ENCODE measurements around the gene RBM17.

The RBM17 gene

DNA sequence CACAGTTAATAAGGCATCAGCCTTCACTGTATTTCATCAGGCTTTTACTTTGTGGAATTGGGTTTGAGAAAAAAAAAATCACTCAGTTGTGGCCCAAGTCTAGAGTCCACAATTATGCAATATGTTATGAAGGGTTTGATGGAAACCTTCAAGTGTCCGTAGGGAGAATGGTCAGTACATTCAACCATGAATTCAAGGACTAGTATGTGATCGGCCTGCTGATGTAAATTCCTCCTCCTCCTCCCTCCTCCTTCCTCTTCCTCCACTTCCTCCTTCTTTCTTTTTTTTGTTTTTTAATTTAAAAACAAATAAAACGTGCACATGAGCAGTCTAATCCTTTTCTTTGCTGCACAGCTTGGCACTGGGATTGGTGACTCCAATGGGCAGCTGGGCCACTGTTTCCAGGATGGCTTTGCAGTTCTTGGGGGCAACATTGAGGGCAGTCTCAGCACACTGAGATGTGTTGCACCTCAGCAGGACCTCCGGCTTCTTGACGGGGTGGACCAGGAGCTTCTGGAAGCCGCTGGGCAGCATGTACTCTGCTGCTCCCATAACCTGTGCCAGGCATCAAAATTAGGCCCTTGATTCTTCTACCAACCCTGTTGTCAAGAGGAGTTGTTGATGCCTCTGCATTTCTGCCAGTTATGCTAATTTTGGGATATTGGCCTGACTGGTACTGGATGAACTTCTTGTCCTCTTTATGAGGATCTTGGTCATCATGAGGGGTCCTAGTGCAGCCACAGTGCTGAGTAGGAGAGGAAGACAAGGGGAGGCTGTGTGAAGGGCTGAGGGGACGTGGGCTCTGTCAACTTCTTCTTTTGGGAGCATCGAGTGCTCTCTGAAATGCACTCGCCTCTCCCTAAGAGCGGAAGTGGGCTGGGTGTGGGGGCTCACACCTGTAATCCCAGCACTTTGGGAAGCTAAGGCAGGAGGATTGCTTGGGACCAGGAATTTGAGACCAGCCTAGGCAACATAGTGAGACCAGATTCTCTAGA is 17.4 kb upstream of the RBM17 start:
- H3K9ac ChIP-seq (ENCODE audit: low read depth, low read length), result no peak overlapping the region
- peaks cover 59% of the 10 kb centered on the region for H3K27me3 ChIP-seq (ENCODE audit: control insufficient read depth, insufficient read depth, low read length)
- H3K36me3 ChIP-seq (ENCODE audit: insufficient read depth, low read length), result no peaks in the 10 kb centered on the region
- H3K4me3 ChIP-seq (ENCODE audit: low read length), result no peak overlapping the region
- H3K4me1 ChIP-seq (ENCODE audit: control insufficient read depth, insufficient read depth, low read length), result peaks cover 3% of the 10 kb centered on the region
- H3K9me3 ChIP-seq (replicated peaks; ENCODE audit: low read length), result no peaks in the 10 kb centered on the region
- H3K4me2 ChIP-seq (ENCODE audit: low read length), result no peak overlapping the region

DNA sequence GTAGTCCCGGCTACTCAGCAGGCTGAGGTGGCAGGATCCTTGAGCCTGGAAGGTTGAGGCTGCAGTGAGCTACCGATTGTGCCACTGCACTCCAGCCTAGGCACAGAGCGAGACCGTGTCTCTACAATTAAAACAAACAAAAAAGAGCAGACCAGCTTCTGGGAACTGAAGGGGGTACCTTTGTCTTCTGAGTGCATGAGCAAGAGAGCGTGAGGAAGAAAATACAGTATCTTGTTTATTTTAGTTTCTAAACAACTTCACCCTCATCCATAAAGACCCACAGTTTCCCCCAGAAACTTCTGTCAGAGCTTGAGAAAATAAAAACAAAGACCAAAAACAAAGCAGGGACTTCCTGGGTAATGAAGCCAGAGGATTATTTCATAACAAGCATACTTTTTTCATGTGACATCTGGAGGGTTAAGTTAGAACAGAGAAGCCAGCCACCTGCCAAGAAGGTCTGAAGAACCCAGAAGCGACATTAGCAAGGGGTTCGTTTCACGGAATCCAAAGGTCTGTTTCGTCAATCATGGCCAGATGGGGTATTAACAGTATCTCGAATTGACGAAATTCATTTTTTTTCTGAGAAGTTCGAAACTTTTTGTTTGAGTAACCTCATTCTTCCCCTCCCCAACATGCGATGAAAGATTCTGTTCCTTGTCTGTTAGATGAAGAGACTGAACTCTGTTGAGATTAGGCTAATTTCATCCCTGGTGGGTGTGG is 16.5 kb upstream of the RBM17 start:
- Histone ChIP-seq H3K4me2 (ENCODE audit: low read length) (no peak overlapping the region), H3K27me3 (ENCODE audit: control insufficient read depth, insufficient read depth, low read length) (peaks cover 64% of the 10 kb centered on the region), H3K4me1 (ENCODE audit: control insufficient read depth, insufficient read depth, low read length) (peaks cover 3% of the 10 kb centered on the region), H3K9me3 (replicated peaks; ENCODE audit: low read length) (no peaks in the 10 kb centered on the region), H3K9ac (ENCODE audit: low read depth, low read length) (no peak overlapping the region), H3K4me3 (ENCODE audit: low read length) (no peak overlapping the region), H3K36me3 (ENCODE audit: insufficient read depth, low read length) (no peaks in the 10 kb centered on the region)

DNA sequence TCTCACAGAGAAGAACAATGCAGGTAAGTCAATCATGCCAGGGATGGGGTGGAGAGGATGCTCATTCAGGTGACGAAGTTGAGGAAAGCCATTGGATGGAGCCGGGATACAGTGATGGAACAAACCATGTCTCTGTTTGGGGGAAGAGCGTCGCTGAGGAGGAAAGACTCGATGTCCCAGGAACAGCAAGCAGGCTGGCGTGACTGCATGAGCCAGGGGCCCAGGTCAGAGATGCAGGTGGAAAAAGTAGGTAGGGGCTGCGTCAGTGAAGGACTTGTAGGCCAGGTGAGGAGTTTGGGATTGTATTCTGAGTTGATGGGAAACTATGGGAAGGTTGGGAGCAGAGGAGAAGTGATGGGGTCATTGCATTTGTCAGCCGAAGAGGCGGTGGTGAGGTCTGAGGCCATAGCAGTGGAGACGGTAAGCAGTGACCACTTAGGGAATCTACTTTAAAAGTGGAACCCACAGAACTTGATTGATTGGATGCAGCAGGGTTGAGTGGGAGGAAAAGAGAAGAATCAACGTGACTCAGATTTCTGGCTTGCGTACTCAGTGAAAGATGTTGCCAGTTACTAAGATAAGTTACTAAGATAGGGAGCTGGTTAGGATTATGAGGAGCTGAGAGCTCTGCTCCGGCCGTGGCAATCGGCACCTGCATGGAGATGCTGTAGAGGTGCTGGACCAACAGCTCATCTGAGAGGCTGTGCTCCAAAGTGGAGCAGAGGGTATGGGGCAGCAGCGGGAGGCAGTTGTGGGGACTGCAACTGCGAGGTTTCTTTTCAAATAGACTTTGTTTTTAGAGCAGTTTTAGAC is 14.1 kb upstream of the RBM17 start:
- Histone ChIP-seq H3K36me3 (ENCODE audit: insufficient read depth, low read length) (no peaks in the 10 kb centered on the region), H3K9ac (ENCODE audit: low read depth, low read length) (no peak overlapping the region), H3K27me3 (ENCODE audit: control insufficient read depth, insufficient read depth, low read length) (peaks cover 61% of the 10 kb centered on the region), H3K4me3 (ENCODE audit: low read length) (no peak overlapping the region), H3K4me1 (ENCODE audit: control insufficient read depth, insufficient read depth, low read length) (peaks cover 3% of the 10 kb centered on the region), H3K9me3 (replicated peaks; ENCODE audit: low read length) (no peaks in the 10 kb centered on the region), H3K4me2 (ENCODE audit: low read length) (no peak overlapping the region)

DNA sequence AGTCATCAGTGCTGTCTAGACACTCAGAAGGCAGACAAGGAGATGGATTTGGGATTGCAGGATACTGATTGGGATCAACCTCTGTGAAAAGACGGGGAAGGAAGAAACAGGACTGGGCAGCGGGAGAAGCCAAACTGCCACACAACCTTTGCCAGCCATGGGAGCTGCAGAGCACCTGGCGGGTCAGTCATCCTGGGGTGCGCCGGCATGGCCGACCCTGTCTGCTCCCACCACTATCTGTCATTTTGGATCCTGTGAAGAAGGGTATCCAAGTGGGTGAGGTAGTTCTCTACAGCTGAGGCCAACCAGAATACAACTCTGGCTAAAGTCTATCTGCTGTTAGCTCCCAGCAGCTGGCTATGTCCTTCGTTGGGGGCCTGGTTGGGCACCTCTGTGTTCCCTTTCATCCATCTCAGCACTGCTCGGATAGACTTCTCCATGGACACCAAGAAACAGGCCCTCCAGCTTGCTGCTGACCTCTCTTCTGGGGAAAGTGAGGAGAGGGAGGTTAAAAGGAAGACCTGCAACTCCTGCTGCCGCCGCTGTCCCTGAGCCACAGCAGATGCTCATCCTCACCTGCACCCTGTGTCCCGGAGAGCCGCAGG is 11.7 kb upstream of the RBM17 start:
- Histone ChIP-seq H3K4me2 (ENCODE audit: low read length) (no peak overlapping the region), H3K36me3 (ENCODE audit: insufficient read depth, low read length) (no peaks in the 10 kb centered on the region), H3K4me1 (ENCODE audit: control insufficient read depth, insufficient read depth, low read length) (peaks cover 3% of the 10 kb centered on the region), H3K9me3 (replicated peaks; ENCODE audit: low read length) (no peaks in the 10 kb centered on the region), H3K9ac (ENCODE audit: low read depth, low read length) (no peak overlapping the region), H3K4me3 (ENCODE audit: low read length) (no peak overlapping the region), H3K27me3 (ENCODE audit: control insufficient read depth, insufficient read depth, low read length) (peaks cover 49% of the 10 kb centered on the region)

DNA sequence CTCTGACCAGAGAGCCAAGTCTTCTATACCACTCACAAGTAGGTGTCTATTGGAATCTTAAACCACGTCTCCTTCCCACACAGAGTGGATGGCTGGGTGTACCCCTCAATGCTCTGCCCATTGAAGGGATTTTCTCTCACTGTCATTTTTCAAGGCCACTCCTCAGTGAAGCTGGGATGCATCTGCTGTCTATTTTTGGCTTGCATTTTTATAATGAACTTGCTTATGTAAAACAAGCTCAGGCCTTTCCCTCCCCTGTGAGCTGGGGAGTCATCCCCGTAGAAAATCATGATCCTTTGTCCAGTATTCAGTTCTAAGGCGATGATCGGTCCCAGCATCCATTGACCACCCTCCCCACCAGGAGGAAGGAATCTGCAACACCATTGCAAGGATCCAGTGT is 9.8 kb upstream of the RBM17 start:
- no peaks in the 10 kb centered on the region for H3K36me3 ChIP-seq (ENCODE audit: insufficient read depth, low read length)
- H3K27me3 ChIP-seq (ENCODE audit: control insufficient read depth, insufficient read depth, low read length), result peaks cover 56% of the 10 kb centered on the region

DNA sequence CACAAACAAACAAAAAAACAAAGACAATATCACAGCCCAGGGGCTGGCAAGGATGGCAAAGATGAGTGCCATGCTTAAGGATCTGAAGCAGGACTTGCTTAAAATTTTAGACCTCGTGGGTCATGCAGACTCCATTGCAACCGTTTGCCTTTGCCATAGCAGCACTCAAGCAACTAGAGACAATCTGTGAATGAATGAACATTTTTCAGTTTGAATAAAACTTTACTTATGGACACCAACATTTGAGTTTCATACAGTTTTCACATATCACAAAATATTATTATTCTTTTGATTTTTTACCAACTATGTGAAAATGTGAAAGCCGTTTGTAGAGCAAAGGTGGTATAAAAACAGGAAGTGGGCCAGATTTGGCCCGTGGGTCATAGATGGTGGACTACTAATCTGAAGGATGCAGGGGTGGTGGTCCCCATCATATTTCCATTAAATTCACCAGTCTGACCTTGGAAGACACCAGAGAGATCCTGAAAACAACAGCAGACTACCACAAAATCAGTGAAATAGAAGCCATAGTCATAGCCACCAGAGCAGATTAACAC is 8.3 kb upstream of the RBM17 start:
- Histone ChIP-seq H3K36me3 (ENCODE audit: insufficient read depth, low read length) (no peaks in the 10 kb centered on the region), H3K4me2 (ENCODE audit: low read length) (no peak overlapping the region), H3K9me3 (replicated peaks; ENCODE audit: low read length) (no peaks in the 10 kb centered on the region), H3K4me1 (ENCODE audit: control insufficient read depth, insufficient read depth, low read length) (peaks cover 5% of the 10 kb centered on the region), H3K9ac (ENCODE audit: low read depth, low read length) (no peak overlapping the region), H3K27me3 (ENCODE audit: control insufficient read depth, insufficient read depth, low read length) (peaks cover 52% of the 10 kb centered on the region), H3K4me3 (ENCODE audit: low read length) (no peak overlapping the region)

More for the DNA sequence above, 9.8 kb upstream of the RBM17 start:
- Histone ChIP-seq H3K9ac (ENCODE audit: low read depth, low read length) (no peak overlapping the region), H3K9me3 (replicated peaks; ENCODE audit: low read length) (no peaks in the 10 kb centered on the region), H3K4me1 (ENCODE audit: control insufficient read depth, insufficient read depth, low read length) (peaks cover 8% of the 10 kb centered on the region), H3K4me2 (ENCODE audit: low read length) (no peak overlapping the region), H3K4me3 (ENCODE audit: low read length) (no peak overlapping the region)

DNA sequence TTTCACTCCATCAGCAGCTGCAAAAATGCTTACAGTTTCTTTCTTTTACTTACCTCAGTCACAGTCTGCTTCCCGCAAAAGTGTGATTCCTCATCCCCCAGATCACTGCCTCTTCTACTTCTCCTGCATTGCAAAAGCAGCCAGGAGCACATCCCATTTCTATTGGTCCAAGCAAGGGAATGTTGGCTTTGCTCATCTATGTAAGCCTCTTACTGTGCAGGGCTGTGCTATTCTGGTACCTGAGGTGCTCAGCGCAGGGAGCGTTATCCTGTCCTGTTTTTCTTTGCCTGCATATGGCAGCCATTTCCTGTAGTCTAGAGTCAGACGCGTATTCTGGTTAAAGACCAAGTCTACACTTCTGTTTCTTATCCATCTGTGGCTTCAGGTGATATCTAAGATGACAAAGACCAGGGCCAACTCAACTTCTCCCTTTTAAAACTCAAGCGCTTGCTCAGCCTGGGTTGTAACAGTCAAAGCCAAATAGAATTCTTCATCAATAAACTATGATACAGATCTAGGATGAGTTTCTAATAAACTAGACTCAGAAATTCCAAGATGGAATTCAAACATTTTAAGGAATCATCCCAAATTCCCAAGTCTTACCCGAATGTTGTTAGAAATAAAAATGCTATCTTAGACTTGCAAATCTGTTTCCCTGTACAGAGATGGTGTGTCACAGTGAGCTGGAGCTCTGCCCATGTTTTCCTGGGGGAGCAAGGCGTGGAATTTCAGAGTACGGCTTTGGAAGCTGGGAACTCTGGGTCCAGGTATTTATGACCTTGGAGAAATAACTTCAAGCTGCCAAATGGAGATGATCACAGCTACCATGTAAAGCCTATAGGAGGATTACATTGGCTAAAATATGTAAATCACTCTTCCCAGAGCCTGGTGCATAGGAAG is 6.1 kb upstream of the RBM17 start:
- Histone ChIP-seq H3K4me2 (ENCODE audit: low read length) (no peak overlapping the region), H3K4me3 (ENCODE audit: low read length) (no peak overlapping the region), H3K36me3 (ENCODE audit: insufficient read depth, low read length) (no peaks in the 10 kb centered on the region), H3K27me3 (ENCODE audit: control insufficient read depth, insufficient read depth, low read length) (peaks cover 36% of the 10 kb centered on the region), H3K4me1 (ENCODE audit: control insufficient read depth, insufficient read depth, low read length) (peaks cover 8% of the 10 kb centered on the region), H3K9me3 (replicated peaks; ENCODE audit: low read length) (no peaks in the 10 kb centered on the region), H3K9ac (ENCODE audit: low read depth, low read length) (no peak overlapping the region)

DNA sequence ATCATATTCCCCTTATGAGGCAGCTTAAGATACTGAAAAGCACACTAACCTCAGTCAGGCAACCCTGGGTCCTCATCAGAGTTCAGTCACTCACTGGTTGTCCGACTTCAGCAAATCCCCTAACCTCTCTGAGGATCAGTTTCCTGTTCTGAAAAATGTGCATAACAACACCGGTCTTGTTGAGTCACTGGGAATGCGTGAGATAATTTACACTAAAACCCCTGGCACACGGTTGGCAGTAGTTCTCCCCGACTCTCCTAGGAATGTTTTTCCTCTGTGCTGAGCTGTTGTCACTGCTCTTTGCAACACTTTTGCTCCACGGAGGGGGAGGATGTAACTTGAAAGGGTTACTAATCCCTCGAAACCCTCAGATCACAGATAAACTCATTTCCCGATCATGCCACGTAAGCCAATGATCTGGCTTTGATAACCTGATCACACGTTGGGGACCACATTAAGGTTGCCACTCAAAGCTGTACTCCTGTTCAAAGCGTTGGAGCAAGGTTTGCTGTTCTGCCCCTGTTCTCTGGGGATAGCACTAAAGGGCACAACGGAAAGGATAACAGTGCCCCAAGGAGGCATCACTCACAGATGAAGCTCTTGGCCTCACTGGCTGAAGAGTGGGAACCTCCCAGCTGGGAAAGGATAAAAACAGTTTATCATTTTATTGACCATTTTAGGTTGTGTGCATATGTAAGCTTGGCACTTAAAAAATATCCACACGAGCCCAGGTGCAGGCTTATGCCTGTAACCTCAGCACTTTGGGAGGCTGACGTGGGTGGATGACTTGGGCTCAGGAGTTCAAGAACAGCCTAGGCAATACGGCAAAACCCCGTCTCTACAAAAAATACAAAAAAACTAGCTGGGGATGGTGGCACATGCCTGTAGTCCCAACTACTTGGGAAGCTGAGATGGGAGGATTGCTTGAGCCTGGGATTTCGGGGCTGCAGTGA is 5.0 kb upstream of the RBM17 start:
- H3K27me3 ChIP-seq (ENCODE audit: control insufficient read depth, insufficient read depth, low read length), result peaks cover 32% of the 10 kb centered on the region
- H3K4me3 ChIP-seq (ENCODE audit: low read length), result no peak overlapping the region
- no peaks in the 10 kb centered on the region for H3K36me3 ChIP-seq (ENCODE audit: insufficient read depth, low read length)

DNA sequence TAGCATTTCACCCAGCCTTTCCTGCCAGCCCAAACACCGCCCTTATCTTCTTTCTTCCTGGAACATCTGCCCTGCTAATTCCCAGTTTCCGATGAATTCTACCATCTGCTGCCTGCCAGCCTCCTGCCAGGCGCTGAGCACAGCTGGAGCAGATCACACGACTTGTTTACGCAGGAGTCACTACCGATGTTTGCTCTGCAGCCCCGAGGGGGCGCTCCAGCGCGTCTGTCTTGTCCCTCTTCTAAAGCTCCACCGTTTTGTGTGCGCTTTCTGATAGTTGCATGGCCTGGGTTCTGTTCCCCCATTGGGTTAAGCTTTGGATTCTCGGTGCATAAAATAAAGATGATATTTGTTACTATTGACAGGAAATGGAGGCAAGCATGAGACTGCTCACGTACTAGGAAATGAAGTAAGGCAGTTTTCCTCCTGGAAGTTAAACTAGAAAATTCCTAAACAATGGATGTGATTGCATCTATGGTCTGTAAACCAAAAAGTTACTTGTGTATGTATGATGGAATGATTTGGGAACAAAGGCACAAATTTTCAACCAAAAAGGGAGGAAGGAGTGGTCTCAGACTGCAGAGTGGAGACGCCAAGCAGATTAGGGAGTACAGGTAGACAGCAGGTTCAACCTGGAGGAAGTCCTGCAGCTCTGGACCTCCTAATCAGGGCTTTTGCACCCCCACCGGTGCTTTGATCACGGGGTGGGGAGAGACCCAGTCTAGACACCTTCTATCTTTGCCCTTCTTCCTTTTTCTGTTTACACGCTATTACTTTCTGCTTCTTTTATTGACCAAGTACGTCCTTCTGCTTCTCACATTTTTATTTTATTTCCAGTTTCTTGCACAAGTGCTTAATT is 2.2 kb upstream of the RBM17 start:
- Histone ChIP-seq H3K4me3 (ENCODE audit: low read length) (peak overlapping the region; percentile 44), H3K4me1 (ENCODE audit: control insufficient read depth, insufficient read depth, low read length) (peaks cover 19% of the 10 kb centered on the region), H3K36me3 (ENCODE audit: insufficient read depth, low read length) (no peaks in the 10 kb centered on the region), H3K9me3 (replicated peaks; ENCODE audit: low read length) (no peaks in the 10 kb centered on the region), H3K4me2 (ENCODE audit: low read length) (peak overlapping the region; percentile 72), H3K27me3 (ENCODE audit: control insufficient read depth, insufficient read depth, low read length) (peaks cover 28% of the 10 kb centered on the region), H3K9ac (ENCODE audit: low read depth, low read length) (no peak overlapping the region)

More for the DNA sequence above, 5.0 kb upstream of the RBM17 start:
- Histone ChIP-seq H3K4me2 (ENCODE audit: low read length) (no peak overlapping the region), H3K4me1 (ENCODE audit: control insufficient read depth, insufficient read depth, low read length) (peaks cover 8% of the 10 kb centered on the region), H3K9ac (ENCODE audit: low read depth, low read length) (no peak overlapping the region), H3K9me3 (replicated peaks; ENCODE audit: low read length) (no peaks in the 10 kb centered on the region)

All from skeletal muscle satellite cell (primary cell).